ENCODE results near the gene CLDN3. TPM values are rescaled to one million over a fixed set of nuclear protein-coding genes. Genes with fewer than 3 reads are reported as not detected.
"Not testable (repeated sequence)": the region's sequence is repeated elsewhere in the genome, so short reads cannot be mapped to it uniquely, and the experiment has no call there.

Gene CLDN3
- total and polyA plus RNA-seq, 12 donors, result not detected

DNA sequence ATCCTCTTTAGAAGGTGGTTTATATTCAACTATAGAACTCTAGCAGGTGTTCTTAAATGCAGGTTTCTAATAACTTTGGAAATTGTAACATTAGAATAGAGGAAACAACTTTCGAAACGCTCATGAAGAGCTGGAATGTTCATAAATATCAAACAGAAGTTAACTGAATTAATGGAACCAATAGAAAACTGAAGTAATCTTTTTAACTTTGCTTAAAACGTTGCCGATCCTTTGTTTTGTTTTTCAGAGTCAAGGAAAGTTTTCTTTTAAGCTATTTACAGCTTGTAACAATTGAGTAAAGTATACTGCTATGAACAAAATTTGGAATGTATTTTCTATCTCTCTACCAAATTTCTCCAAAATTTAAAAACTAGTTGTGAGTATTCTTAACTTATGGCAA is 19.0 kb upstream of the CLDN3 start:
- Histone ChIP-seq H3K27ac (no peak overlapping the region), H3K27me3 (peaks cover 0 to 7% (median 0%) of the 10 kb centered on the region in 7 donors), H3K4me3 (no peak overlapping the region), H3K4me1 (no peaks in the 10 kb centered on the region), H3K36me3 (no peaks in the 10 kb centered on the region), H3K9me3 (peaks cover 0 to 14% (median 0%) of the 10 kb centered on the region in 11 donors)
- 88 to 91% methylated on average over 4 of the region's 4 CpGs for WGBS, 2 donors
- TF ChIP-seq, protein P1, sequence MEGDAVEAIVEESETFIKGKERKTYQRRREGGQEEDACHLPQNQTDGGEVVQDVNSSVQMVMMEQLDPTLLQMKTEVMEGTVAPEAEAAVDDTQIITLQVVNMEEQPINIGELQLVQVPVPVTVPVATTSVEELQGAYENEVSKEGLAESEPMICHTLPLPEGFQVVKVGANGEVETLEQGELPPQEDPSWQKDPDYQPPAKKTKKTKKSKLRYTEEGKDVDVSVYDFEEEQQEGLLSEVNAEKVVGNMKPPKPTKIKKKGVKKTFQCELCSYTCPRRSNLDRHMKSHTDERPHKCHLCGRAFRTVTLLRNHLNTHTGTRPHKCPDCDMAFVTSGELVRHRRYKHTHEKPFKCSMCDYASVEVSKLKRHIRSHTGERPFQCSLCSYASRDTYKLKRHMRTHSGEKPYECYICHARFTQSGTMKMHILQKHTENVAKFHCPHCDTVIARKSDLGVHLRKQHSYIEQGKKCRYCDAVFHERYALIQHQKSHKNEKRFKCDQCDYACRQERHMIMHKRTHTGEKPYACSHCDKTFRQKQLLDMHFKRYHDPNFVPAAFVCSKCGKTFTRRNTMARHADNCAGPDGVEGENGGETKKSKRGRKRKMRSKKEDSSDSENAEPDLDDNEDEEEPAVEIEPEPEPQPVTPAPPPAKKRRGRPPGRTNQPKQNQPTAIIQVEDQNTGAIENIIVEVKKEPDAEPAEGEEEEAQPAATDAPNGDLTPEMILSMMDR (IDR thresholded peaks at IDR 0.05), result no peak
- no peak for ATAC-seq
- intact Hi-C loops (cut with DNase I), result no loop called here
- no peak for DNase-seq

- H3K4me3 ChIP-seq; H3K4me1 ChIP-seq; H3K27me3 ChIP-seq; DNase-seq; H3K36me3 ChIP-seq; ATAC-seq; intact Hi-C loops (cut with DNase I); H3K27ac ChIP-seq: not testable (repeated sequence)
- WGBS, 2 donors, result 84 to 90% methylated on average over 1 of the region's 1 CpG
- H3K9me3 ChIP-seq, result peaks cover 0 to 14% (median 0%) of the 10 kb centered on the region in 11 donors
These were observed 17.6 kb upstream of the CLDN3 start for GRCh38 chr7:73787786-73788048.

DNA sequence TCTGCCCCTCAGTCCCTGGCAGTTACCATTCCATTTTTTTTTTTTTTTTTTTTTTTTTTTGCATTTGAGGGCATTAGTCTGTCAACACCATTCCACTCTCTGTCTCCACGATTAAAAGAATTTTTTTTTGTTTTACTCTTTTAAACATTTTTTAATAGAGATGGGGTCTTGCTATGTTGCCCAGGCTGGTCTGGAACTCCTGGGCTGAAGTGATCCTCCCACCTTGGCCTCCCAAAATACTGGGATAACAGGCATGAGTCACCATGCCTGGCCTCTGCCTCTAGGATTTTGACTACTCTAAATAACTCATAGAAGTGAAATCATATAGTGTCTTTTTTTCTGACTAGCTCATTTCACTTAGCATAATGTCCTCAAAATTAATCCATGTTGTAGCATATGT is 16.5 kb upstream of the CLDN3 start:
- intact Hi-C loops (cut with DNase I), result no loop called here
- peaks cover 0 to 21% (median 0%) of the 10 kb centered on the region in 11 donors for H3K9me3 ChIP-seq
- no peak overlapping the region for H3K4me3 ChIP-seq
- ATAC-seq (no peak), DNase-seq (no peak)
- no peaks in the 10 kb centered on the region for H3K36me3 ChIP-seq
- H3K27ac ChIP-seq, result no peak overlapping the region
- TF ChIP-seq, protein P1 (IDR thresholded peaks at IDR 0.05), result no peak
- WGBS, 2 donors, result 83% methylated on average over 1 of the region's 1 CpG
- no peaks in the 10 kb centered on the region for H3K4me1 ChIP-seq
- H3K27me3 ChIP-seq, result peaks cover 0 to 7% (median 0%) of the 10 kb centered on the region in 7 donors

DNA sequence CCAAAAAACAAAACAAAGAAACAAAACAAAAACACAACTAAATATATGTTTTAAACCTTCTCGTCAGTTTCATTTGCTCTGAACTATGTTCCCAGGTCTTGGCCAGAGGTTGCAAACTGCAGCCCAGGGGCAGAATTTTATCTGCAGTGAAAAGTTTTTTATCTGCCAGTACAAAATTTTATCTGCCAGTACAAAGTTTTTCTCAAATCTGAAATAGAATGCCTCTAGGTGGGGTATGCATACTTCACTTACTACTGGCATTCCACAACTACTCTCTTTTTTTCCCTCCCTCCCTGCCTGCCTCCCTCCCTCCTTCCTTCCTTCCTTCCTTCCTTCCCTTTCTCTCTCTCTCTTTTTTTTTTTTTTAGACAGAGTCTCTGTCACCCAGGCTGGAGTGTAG is 9.4 kb upstream of the CLDN3 start:
- 62 to 72% methylated on average over 1 of the region's 1 CpG for WGBS, 2 donors
- no peak for ATAC-seq
- DNase-seq, result no peak
- H3K27me3 ChIP-seq, result peaks cover 0 to 7% (median 0%) of the 10 kb centered on the region in 7 donors
- H3K27ac ChIP-seq, result no peak overlapping the region
- no peaks in the 10 kb centered on the region for H3K36me3 ChIP-seq
- H3K9me3 ChIP-seq, result peaks cover 0 to 8% (median 0%) of the 10 kb centered on the region in 11 donors
- TF ChIP-seq, protein P1 (IDR thresholded peaks at IDR 0.05), result no peak
- no peak overlapping the region for H3K4me3 ChIP-seq
- intact Hi-C loops (cut with DNase I), result no loop called here
- no peaks in the 10 kb centered on the region for H3K4me1 ChIP-seq

DNA sequence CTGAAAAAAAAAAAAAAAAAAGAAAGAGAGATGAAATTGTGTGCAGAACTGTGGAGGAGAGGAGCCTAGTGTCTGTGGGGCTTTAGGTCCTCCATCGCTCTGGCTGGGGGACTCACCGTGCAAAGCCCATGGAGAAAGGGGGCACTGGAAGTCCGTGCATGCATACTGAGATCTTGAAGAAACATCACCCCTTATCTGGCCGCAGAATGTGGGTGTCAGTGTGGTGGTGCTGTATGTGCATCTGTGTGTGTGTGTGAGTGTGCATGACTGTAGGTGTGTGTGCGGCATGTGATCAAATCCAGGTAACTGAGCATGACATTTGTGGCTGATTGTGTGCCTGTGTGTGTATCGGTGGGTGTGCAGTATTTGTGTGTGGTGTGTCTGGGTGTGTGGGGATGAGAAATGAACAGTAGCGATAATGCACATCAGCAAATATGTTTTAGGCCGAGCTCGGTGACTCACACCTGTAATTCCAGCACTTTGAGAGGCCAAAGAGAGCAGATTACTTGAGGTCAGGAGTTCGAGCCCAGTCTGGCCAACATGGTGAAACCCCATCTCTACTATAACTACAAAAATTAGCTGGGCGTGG is 8.8 kb upstream of the CLDN3 start:
- peaks cover 0 to 8% (median 0%) of the 10 kb centered on the region in 11 donors for H3K9me3 ChIP-seq
- H3K27me3 ChIP-seq, result peaks cover 0 to 11% (median 5%) of the 10 kb centered on the region in 7 donors
- H3K36me3 ChIP-seq, result no peaks in the 10 kb centered on the region
- ATAC-seq (no peak), DNase-seq (no peak)
- TF ChIP-seq, protein P1 (IDR thresholded peaks at IDR 0.05), result no peak
- H3K27ac ChIP-seq, result no peak overlapping the region
- H3K4me3 ChIP-seq, result no peak overlapping the region
- no peaks in the 10 kb centered on the region for H3K4me1 ChIP-seq
- intact Hi-C loops (cut with DNase I), result no loop called here
- 87 to 88% methylated on average over 11 of the region's 11 CpGs for WGBS, 2 donors

Measured in heart right ventricle (tissue), 16 donors.